ENCODE results near the gene HM13. TPM values are rescaled to one million over a fixed set of nuclear protein-coding genes. Genes with fewer than 3 reads are reported as not detected.

Gene HM13
- total and polyA plus RNA-seq, 2 experiments from 2014 or later, result 126 to 150 TPM

DNA sequence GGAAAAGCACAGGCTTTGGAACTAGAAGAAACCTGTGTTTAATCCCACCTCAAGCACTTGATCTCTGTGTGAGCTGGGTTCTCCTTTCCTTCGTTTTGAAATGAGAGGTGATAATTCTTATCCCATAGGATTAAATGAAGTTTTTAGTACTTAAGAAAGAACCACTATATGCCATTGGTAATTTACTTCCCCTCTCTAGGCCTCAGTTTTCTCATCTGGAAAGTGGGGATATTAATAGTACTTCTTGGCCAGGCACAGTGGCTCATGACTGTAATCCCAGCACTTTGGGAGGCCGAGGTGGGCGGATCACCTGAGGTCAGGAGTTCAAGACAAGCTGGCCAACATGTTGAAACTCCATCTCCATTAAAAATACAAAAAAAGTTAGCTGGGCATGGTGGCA is 25.1 kb upstream of the HM13 start:
- H3K27ac ChIP-seq (ENCODE audit: low read depth), result no peak overlapping the region
- peaks cover 23% of the 10 kb centered on the region for H3K27me3 Mint-ChIP-seq (ENCODE audit: insufficient read depth, low read depth, poor library complexity)

More for the DNA sequence above, 25.1 kb upstream of the HM13 start:
- H3K4me2 ChIP-seq, result no peak overlapping the region
- 0 out of 2 replicates have a peak, but pooled peaks cover 5% of the 10 kb centered on the region for H4K20me1 ChIP-seq (replicated peaks; ENCODE audit: insufficient read depth)
- H3K27ac Mint-ChIP-seq, result no peak overlapping the region
- H3K79me2 ChIP-seq (replicated peaks; ENCODE audit: insufficient read depth), result no peaks in the 10 kb centered on the region
- H3K36me3 Mint-ChIP-seq (ENCODE audit: low read depth), result peaks cover 7% of the 10 kb centered on the region; the same call in 2 of the 3 replicates
- peaks cover 5% of the 10 kb centered on the region; the same call in 2 of the 3 replicates for H3K4me1 Mint-ChIP-seq
- H3K4me3 Mint-ChIP-seq, result no peak overlapping the region
- no peaks in the 10 kb centered on the region; the same call in 1 of the 2 replicates for H3K9me2 ChIP-seq (ENCODE audit: insufficient read depth)
- H3K27me3 ChIP-seq (ENCODE audit: insufficient read depth), result peaks cover 45% of the 10 kb centered on the region
- H3K4me3 ChIP-seq, result no peak overlapping the region
- H3K9me3 Mint-ChIP-seq, result peaks cover 78% of the 10 kb centered on the region
- H3K36me3 ChIP-seq (ENCODE audit: insufficient read depth), result no peaks in the 10 kb centered on the region
- peaks cover 17% of the 10 kb centered on the region for H3K4me1 ChIP-seq (ENCODE audit: insufficient read depth)
- ATAC-seq (no peak), DNase-seq (ENCODE audit: low spot score) (no peak)
- TF ChIP-seq NANOG (IDR thresholded peaks at IDR 0.05; ENCODE audit: borderline replicate concordance), result no peak
- TF ChIP-seq, protein P1, sequence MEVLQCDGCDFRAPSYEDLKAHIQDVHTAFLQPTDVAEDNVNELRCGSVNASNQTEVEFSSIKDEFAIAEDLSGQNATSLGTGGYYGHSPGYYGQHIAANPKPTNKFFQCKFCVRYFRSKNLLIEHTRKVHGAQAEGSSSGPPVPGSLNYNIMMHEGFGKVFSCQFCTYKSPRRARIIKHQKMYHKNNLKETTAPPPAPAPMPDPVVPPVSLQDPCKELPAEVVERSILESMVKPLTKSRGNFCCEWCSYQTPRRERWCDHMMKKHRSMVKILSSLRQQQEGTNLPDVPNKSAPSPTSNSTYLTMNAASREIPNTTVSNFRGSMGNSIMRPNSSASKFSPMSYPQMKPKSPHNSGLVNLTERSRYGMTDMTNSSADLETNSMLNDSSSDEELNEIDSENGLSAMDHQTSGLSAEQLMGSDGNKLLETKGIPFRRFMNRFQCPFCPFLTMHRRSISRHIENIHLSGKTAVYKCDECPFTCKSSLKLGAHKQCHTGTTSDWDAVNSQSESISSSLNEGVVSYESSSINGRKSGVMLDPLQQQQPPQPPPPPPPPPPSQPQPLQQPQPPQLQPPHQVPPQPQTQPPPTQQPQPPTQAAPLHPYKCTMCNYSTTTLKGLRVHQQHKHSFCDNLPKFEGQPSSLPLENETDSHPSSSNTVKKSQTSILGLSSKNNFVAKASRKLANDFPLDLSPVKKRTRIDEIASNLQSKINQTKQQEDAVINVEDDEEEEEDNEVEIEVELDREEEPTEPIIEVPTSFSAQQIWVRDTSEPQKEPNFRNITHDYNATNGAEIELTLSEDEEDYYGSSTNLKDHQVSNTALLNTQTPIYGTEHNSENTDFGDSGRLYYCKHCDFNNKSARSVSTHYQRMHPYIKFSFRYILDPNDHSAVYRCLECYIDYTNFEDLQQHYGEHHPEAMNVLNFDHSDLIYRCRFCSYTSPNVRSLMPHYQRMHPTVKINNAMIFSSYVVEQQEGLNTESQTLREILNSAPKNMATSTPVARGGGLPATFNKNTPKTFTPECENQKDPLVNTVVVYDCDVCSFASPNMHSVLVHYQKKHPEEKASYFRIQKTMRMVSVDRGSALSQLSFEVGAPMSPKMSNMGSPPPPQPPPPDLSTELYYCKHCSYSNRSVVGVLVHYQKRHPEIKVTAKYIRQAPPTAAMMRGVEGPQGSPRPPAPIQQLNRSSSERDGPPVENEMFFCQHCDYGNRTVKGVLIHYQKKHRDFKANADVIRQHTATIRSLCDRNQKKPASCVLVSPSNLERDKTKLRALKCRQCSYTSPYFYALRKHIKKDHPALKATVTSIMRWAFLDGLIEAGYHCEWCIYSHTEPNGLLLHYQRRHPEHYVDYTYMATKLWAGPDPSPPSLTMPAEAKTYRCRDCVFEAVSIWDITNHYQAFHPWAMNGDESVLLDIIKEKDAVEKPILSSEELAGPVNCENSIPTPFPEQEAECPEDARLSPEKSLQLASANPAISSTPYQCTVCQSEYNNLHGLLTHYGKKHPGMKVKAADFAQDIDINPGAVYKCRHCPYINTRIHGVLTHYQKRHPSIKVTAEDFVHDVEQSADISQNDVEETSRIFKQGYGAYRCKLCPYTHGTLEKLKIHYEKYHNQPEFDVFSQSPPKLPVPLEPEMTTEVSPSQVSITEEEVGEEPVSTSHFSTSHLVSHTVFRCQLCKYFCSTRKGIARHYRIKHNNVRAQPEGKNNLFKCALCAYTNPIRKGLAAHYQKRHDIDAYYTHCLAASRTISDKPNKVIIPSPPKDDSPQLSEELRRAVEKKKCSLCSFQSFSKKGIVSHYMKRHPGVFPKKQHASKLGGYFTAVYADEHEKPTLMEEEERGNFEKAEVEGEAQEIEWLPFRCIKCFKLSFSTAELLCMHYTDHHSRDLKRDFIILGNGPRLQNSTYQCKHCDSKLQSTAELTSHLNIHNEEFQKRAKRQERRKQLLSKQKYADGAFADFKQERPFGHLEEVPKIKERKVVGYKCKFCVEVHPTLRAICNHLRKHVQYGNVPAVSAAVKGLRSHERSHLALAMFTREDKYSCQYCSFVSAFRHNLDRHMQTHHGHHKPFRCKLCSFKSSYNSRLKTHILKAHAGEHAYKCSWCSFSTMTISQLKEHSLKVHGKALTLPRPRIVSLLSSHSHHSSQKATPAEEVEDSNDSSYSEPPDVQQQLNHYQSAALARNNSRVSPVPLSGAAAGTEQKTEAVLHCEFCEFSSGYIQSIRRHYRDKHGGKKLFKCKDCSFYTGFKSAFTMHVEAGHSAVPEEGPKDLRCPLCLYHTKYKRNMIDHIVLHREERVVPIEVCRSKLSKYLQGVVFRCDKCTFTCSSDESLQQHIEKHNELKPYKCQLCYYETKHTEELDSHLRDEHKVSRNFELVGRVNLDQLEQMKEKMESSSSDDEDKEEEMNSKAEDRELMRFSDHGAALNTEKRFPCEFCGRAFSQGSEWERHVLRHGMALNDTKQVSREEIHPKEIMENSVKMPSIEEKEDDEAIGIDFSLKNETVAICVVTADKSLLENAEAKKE (CRISPR knock-in tag; IDR thresholded peaks at IDR 0.05), result no peak
- TF ChIP-seq, protein P2, sequence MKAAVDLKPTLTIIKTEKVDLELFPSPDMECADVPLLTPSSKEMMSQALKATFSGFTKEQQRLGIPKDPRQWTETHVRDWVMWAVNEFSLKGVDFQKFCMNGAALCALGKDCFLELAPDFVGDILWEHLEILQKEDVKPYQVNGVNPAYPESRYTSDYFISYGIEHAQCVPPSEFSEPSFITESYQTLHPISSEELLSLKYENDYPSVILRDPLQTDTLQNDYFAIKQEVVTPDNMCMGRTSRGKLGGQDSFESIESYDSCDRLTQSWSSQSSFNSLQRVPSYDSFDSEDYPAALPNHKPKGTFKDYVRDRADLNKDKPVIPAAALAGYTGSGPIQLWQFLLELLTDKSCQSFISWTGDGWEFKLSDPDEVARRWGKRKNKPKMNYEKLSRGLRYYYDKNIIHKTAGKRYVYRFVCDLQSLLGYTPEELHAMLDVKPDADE (IDR thresholded peaks at IDR 0.05), result no peak
- peaks cover 18% of the 10 kb centered on the region; the same call in 1 of the 2 replicates for H3F3A ChIP-seq (replicated peaks; ENCODE audit: low read depth)
- no peak overlapping the region for H2AFZ ChIP-seq

All from GM23338 (cell line).